OCI-LY1 (cell line): ENCODE measurements around the gene IKBIP.

Experiments used
- EZH2 ChIP-seq: fragments of 200-600 bp; sonication (generic), shearing (Covaris generic); IDR thresholded peaks from 2 replicates; pipeline ENCODE4 v1.8.0; 2017; ENCODE audit warnings: borderline replicate concordance, mixed run types, mild to moderate bottlenecking, antibody characterized with exemption, low read length, moderate library complexity, mixed read lengths
- TF ChIP-seq, protein P1 (sequence below): fragments of 200-600 bp; sonication (generic), shearing (Covaris generic); IDR thresholded peaks from 2 replicates; pipeline ENCODE4 v1.5.1; 2017; ENCODE audit warnings: mild to moderate bottlenecking, antibody characterized with exemption, low read length, moderate library complexity, mixed read lengths

DNA sequence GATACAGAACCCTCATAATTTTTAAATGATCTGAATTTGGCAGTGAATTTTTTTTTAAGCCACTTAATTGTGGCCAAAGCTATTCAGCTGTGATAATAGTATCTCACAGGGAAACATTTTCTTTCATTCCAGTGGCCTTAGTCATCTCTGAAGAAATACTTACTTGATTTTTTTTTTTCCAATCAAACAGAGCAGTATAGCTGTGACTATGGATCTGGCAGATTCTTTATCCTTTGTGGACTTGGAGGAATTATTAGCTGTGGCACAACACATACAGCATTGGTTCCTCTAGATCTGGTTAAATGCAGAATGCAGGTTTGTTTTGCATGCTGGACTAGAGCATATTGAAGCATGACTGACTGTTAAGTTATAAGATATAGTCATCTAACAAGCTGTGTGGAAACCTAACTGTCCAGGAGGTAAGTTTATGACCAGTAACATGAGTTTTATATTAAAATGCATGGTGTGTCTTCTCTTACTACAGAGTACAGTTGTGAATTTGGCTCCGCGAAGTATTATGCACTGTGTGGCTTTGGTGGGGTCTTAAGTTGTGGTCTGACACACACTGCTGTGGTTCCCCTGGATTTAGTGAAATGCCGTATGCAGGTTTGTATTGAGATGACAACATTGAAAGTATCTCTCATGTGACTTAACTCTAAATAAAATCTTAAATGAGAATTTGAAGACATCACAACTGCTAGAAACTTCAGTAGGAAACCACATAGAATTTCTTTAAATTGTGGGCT, 49.2 kb downstream of the IKBIP start:
- TF ChIP-seq, protein P1, sequence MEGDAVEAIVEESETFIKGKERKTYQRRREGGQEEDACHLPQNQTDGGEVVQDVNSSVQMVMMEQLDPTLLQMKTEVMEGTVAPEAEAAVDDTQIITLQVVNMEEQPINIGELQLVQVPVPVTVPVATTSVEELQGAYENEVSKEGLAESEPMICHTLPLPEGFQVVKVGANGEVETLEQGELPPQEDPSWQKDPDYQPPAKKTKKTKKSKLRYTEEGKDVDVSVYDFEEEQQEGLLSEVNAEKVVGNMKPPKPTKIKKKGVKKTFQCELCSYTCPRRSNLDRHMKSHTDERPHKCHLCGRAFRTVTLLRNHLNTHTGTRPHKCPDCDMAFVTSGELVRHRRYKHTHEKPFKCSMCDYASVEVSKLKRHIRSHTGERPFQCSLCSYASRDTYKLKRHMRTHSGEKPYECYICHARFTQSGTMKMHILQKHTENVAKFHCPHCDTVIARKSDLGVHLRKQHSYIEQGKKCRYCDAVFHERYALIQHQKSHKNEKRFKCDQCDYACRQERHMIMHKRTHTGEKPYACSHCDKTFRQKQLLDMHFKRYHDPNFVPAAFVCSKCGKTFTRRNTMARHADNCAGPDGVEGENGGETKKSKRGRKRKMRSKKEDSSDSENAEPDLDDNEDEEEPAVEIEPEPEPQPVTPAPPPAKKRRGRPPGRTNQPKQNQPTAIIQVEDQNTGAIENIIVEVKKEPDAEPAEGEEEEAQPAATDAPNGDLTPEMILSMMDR: no peak
- no peak for TF ChIP-seq EZH2
